H7 (cell line): Measurements from ENCODE around the gene MOGAT2. TPM values are rescaled to one million over a fixed set of nuclear protein-coding genes. Genes with fewer than 3 reads are reported as not detected.

Experiments
- DNase-seq: peaks from one replicate; pipeline ENCODE4 v3.0.0; 2012
- H3K27me3 ChIP-seq: 2 replicates; pipeline ENCODE4 v1.6.0; 2011; ENCODE audit warnings: mild to moderate bottlenecking, low read length; ENCODE audit not compliant: control insufficient read depth, insufficient read depth
- H3K36me3 ChIP-seq: replicated peaks from 2 replicates; pipeline ENCODE4 v1.5.1; 2011; ENCODE audit warnings: low read length; ENCODE audit not compliant: control insufficient read depth, insufficient read depth
- H3K4me3 ChIP-seq: 2 replicates; pipeline ENCODE4 v1.5.1; 2011; ENCODE audit warnings: low read depth, mild to moderate bottlenecking, control low read depth, low read length, moderate library complexity; ENCODE audit not compliant: insufficient read depth
- total RNA-seq: library from RNA; depleted of rRNA; stranded (reverse); fragments of >200 nt; shearing (Covaris generic); gene quantifications from 2 replicates; pipeline ENCODE4 v1.2.3, GENCODE V29; 2014

MOGAT2 gene
- total RNA-seq, 1 experiment from 2014 or later, result not detected

GRCh38 chr11:75760710-75761493, 43.3 kb downstream of the MOGAT2 start:
- Histone ChIP-seq H3K27me3 (no peaks in the 10 kb centered on the region), H3K36me3 (no peaks in the 10 kb centered on the region), H3K4me3 (no peak overlapping the region)
- DNase-seq, result no peak

- H3K27me3 ChIP-seq, result peaks cover 3% of the 10 kb centered on the region; the same call in 1 of the 2 replicates
- no peak overlapping the region for H3K4me3 ChIP-seq
- H3K36me3 ChIP-seq, result no peaks in the 10 kb centered on the region
These were observed 44.5 kb downstream of the MOGAT2 start for GRCh38 chr11:75762158-75762557.

GRCh38 chr11:75762885-75763284, 45.2 kb downstream of the MOGAT2 start:
- H3K4me3 ChIP-seq, result no peak overlapping the region
- H3K27me3 ChIP-seq, result peaks cover 8% of the 10 kb centered on the region
- H3K36me3 ChIP-seq, result no peaks in the 10 kb centered on the region
- no peak for DNase-seq

More at GRCh38 chr11:75762158-75762557, 44.5 kb downstream of the MOGAT2 start:
- no peak for DNase-seq

DNA sequence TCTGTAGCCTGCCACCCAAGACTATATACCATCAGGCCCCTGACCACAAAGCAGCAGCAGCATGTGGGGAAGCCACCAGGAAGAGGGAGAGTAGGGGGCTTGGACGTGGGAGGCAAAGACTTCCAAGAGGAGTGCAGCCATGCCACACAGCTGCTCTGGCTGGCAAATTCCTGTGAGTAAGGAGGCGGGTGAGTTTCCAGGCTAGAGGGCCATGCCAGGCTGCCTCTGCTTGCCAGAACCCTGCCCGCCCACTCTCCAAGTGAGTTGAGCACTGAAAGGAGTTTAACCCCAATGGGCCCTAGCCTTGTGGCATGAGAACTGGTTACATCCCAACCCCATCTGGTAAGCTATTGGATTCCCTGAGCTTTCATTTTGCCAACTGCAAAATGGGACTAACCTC, 46.2 kb downstream of the MOGAT2 start:
- no peak for DNase-seq
- Histone ChIP-seq H3K27me3 (peaks cover 18% of the 10 kb centered on the region), H3K36me3 (no peaks in the 10 kb centered on the region), H3K4me3 (no peak overlapping the region)

- DNase-seq, result no peak
- H3K36me3 ChIP-seq, result no peaks in the 10 kb centered on the region
- H3K27me3 ChIP-seq, result peaks cover 30% of the 10 kb centered on the region
- H3K4me3 ChIP-seq, result no peak overlapping the region
These were observed 47.5 kb downstream of the MOGAT2 start for GRCh38 chr11:75765116-75765515.

- no peaks in the 10 kb centered on the region for H3K36me3 ChIP-seq
- DNase-seq, result no peak
- peaks cover 43% of the 10 kb centered on the region for H3K27me3 ChIP-seq
- no peak overlapping the region for H3K4me3 ChIP-seq
These were observed 49.0 kb downstream of the MOGAT2 start for GRCh38 chr11:75766443-75767227.

DNA sequence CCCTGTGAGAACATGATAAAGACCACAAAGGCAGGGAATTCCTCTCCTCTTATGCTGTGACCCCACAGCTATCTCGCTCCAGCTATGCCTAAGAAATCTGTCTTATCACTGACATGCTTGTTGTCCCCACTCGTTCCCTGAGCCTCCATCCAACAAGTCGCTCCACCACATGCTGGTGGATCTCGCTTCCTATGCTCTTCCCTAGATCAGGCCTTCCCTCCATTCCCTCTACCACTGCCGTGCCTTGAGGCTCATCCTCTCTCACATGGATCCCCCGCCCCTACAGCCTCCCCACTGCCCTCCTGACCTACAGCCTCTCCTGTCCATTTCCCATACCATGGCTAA, 49.6 kb downstream of the MOGAT2 start:
- DNase-seq, result no peak
- Histone ChIP-seq H3K36me3 (no peaks in the 10 kb centered on the region), H3K4me3 (no peak overlapping the region), H3K27me3 (peaks cover 43% of the 10 kb centered on the region)

- Histone ChIP-seq H3K27me3 (peaks cover 43% of the 10 kb centered on the region), H3K4me3 (no peak overlapping the region), H3K36me3 (no peaks in the 10 kb centered on the region)
- no peak for DNase-seq
These were observed 50.1 kb downstream of the MOGAT2 start for GRCh38 chr11:75767793-75768111.

- peak within 1 kb of the TSS; percentile 44 for H3K4me3 ChIP-seq
These were observed 50.7 kb downstream of the MOGAT2 start, which contains the start of gene DGAT2 for GRCh38 chr11:75768112-75768908. TSS of gene DGAT2 (plus strand) at chr11:75768778. CDS start at chr11:75768992, 214 bp downstream.

DNA sequence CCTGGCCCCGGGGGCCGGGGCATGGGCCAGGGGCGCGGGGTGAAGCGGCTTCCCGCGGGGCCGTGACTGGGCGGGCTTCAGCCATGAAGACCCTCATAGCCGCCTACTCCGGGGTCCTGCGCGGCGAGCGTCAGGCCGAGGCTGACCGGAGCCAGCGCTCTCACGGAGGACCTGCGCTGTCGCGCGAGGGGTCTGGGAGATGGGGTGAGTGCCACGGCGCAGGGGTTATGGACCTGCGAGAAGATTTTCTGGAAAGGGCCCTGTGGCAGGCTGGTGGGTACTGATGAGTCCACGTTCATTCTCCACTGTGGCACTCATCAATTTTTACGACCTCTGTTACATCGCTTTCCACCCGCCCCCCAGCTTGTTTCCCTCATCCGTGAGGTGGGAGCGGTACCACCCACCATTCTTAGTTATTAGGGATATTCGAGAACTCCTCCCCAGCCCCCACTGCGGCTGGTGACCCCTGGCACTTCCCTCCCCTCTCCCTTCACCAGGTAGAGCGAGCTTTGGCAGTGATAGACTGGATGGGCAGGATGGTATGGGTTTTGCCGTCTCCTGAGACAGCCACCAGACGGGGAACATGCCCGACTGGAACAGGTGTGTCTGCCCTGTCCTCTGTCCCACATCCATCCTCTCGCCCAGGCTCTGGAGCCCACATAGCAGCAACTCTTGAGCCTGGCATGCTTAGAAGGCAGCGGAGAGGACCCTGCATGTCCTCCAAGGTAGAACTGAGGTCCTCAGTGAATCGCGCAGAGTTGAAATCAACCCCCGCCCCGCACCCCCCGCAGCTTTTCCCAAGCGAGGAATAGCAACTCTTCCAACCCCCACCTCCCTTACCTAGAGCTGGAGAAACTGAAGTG, 51.5 kb downstream of the MOGAT2 start:
- peak overlapping the region; percentile 44 for H3K4me3 ChIP-seq
- peaks cover 43% of the 10 kb centered on the region for H3K27me3 ChIP-seq
- peak; percentile 72 for DNase-seq
- H3K36me3 ChIP-seq, result no peaks in the 10 kb centered on the region

More at GRCh38 chr11:75768112-75768908, 50.7 kb downstream of the MOGAT2 start, which contains the start of gene DGAT2:
- H3K36me3 ChIP-seq, result no peaks in the 10 kb centered on the region
- peaks cover 43% of the 10 kb centered on the region for H3K27me3 ChIP-seq
- DNase-seq, result peak; percentile 92

DNA sequence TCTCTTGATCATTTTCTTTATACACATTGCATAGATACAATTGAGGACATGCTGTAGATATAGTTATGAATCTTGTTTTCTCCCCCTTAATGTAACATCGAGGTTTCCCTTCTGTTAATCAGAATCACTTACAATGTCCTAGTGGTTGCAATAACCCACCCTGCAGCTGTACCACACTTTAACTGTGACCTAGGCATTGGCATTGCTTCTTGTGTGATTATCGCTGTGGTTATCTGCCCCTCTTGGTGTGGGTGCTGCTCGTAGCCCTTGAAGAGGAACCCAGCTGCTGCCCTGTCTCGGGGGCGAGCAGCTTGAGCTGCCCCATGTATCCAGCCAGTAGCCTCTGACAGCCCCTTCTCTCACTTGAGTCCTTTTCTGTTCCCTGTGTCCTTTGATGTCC, 52.5 kb downstream of the MOGAT2 start:
- Histone ChIP-seq H3K4me3 (no peak overlapping the region), H3K27me3 (peaks cover 43% of the 10 kb centered on the region), H3K36me3 (no peaks in the 10 kb centered on the region)
- DNase-seq, result no peak

GRCh38 chr11:75771646-75772410, 54.2 kb downstream of the MOGAT2 start:
- no peak for DNase-seq
- Histone ChIP-seq H3K27me3 (peaks cover 45% of the 10 kb centered on the region), H3K36me3 (no peaks in the 10 kb centered on the region), H3K4me3 (no peak overlapping the region)

DNA sequence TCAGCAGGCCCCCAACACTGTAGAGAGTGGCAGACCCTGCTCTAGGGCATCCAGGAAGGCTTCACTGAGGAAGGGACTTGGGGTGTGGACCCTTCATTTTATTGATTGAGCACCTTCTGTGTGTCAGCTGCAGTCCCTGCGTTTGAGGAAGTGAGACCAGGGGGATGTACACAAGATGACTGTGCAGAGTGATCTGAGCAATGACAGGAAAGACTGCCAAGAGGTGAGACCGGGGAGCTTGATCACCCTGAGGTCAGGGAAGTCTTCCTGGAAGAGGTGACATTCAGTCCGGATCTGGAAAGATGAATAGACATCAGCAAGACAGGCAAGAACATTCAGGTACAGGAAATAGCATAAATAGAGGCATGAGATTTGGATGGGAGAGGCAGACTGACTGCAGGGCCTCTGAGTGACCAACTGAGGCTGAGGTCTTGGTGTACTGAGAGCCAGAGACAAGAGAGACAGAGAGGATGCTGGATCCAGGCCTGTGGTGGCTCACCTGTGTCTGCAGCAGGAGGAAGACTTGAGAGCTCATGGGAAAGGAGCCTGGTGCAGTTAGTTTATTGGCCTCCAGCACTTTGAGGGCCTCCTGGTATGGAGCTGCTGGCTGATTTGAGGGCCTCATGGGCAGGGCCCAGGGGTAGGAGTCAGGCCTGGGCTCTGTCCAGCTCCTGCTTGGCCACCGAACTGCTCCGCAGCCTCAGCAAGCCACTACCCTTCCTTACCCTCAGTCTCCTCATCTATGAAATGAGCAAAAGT, 56.1 kb downstream of the MOGAT2 start:
- no peak for DNase-seq
- Histone ChIP-seq H3K27me3 (peaks cover 30% of the 10 kb centered on the region), H3K4me3 (no peak overlapping the region), H3K36me3 (no peaks in the 10 kb centered on the region)
